OCI-LY1 (cell line): ENCODE data around the gene DTNB.

Source experiments
- CTCF ChIP-seq: fragments of 200-600 bp; sonication (generic), shearing (Covaris generic); IDR thresholded peaks from 2 replicates; pipeline ENCODE4 v1.5.1; 2017; ENCODE audit warnings: mild to moderate bottlenecking, antibody characterized with exemption, low read length, moderate library complexity, mixed read lengths
- EZH2 ChIP-seq: fragments of 200-600 bp; sonication (generic), shearing (Covaris generic); IDR thresholded peaks from 2 replicates; pipeline ENCODE4 v1.8.0; 2017; ENCODE audit warnings: borderline replicate concordance, mixed run types, mild to moderate bottlenecking, antibody characterized with exemption, low read length, moderate library complexity, mixed read lengths

DNA sequence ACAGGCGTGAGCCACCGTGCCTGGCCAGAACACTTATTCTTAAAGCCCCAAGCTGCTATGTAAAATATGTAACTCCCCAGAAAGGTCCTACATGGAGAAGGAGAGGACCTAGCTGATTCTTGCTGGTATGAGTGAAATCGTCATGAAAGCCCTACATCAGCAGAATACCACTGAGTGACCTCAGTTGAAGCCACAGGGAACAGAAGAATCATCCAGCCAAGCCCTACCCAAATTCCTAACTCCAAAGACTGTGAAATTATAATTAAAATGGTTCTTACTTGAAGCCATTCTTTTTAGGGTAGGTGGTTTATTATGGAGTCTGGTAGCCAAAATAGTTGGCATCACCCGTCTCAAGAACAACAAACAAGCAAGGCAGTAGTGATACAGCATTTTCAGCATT is 4.5 kb upstream of the DTNB start:
- TF ChIP-seq CTCF: no peak
- no peak for TF ChIP-seq EZH2
